H9 (cell line): Measurements from ENCODE around the gene ERVH48-1. TPM values are rescaled to one million over a fixed set of nuclear protein-coding genes. Genes with fewer than 3 reads are reported as not detected.
A peak's percentile ranks its signal among the peaks of the same experiment; 100 is the strongest.

Experiments
- DNase-seq: peaks from one replicate; pipeline ENCODE4 v3.0.0-alpha.2; 2017
- H2AFZ ChIP-seq: one replicate; pipeline ENCODE4 v1.6.1; 2013; ENCODE audit warnings: mild to moderate bottlenecking, low read length, control low read depth, moderate library complexity
- H2AK5ac ChIP-seq: 2 replicates; pipeline ENCODE4 v1.6.1; 2013; ENCODE audit warnings: low read length, control low read depth, mixed read lengths; ENCODE audit not compliant: insufficient read length
- H2BK120ac ChIP-seq: one replicate; pipeline ENCODE4 v1.6.1; 2013; ENCODE audit warnings: low read depth, mild to moderate bottlenecking, low read length, control low read depth, inconsistent platforms; ENCODE audit not compliant: poor library complexity, severe bottlenecking
- H2BK12ac ChIP-seq: 2 replicates; pipeline ENCODE4 v1.6.1; 2013; ENCODE audit warnings: low read length, control low read depth, mixed read lengths, low read depth; ENCODE audit not compliant: insufficient read length
- H2BK15ac ChIP-seq: 2 replicates; pipeline ENCODE4 v1.6.1; 2013; ENCODE audit warnings: low read depth, low read length, control low read depth
- H2BK20ac ChIP-seq: one replicate; pipeline ENCODE4 v1.6.1; 2013; ENCODE audit warnings: low read depth, mild to moderate bottlenecking, low read length, control low read depth, inconsistent platforms; ENCODE audit not compliant: poor library complexity, severe bottlenecking
- H2BK5ac ChIP-seq: 2 replicates; pipeline ENCODE4 v1.6.1; 2013; ENCODE audit warnings: low read length, control low read depth, mixed read lengths; ENCODE audit not compliant: insufficient read length
- H3K14ac ChIP-seq: 2 replicates; pipeline ENCODE4 v1.6.1; 2013; ENCODE audit warnings: low read length, control low read depth; ENCODE audit not compliant: insufficient read depth
- H3K18ac ChIP-seq: 2 replicates; pipeline ENCODE4 v1.6.1; 2013; ENCODE audit warnings: low read depth, mild to moderate bottlenecking, mixed read lengths, low read length, control low read depth; ENCODE audit not compliant: insufficient read length
- H3K23ac ChIP-seq: 2 replicates; pipeline ENCODE4 v1.6.1; 2013; ENCODE audit warnings: low read length, control low read depth, mixed read lengths, low read depth; ENCODE audit not compliant: insufficient read length
- H3K23me2 ChIP-seq: 2 replicates; pipeline ENCODE4 v1.6.1; 2013; ENCODE audit warnings: low read depth, mild to moderate bottlenecking, mixed read lengths, low read length, control low read depth; ENCODE audit not compliant: insufficient read length, poor library complexity, severe bottlenecking
- H3K27ac ChIP-seq: 2 replicates; pipeline ENCODE4 v1.5.1; 2013; ENCODE audit warnings: low read length, control low read depth, mixed read lengths, low read depth; ENCODE audit not compliant: insufficient read length
- H3K27me3 ChIP-seq: 2 replicates; pipeline ENCODE4 v1.6.1; 2013; ENCODE audit warnings: low read length, control low read depth, inconsistent platforms; ENCODE audit not compliant: insufficient read depth
- H3K4ac ChIP-seq: 2 replicates; pipeline ENCODE4 v1.6.1; 2013; ENCODE audit warnings: low read depth, mild to moderate bottlenecking, control low read depth, inconsistent platforms, low read length, moderate library complexity
- H3K4me1 ChIP-seq: 2 replicates; pipeline ENCODE4 v1.6.1; 2013; ENCODE audit warnings: low read length, control low read depth, inconsistent platforms; ENCODE audit not compliant: insufficient read depth
- H3K4me2 ChIP-seq: 2 replicates; pipeline ENCODE4 v1.6.1; 2013; ENCODE audit warnings: low read length, control low read depth, mixed read lengths; ENCODE audit not compliant: insufficient read length, insufficient read depth
- H3K56ac ChIP-seq: 2 replicates; pipeline ENCODE4 v1.6.1; 2013; ENCODE audit warnings: low read depth, mild to moderate bottlenecking, mixed read lengths, low read length, control low read depth; ENCODE audit not compliant: insufficient read length
- H3K79me1 ChIP-seq: 2 replicates; pipeline ENCODE4 v1.6.1; 2013; ENCODE audit warnings: low read depth, mild to moderate bottlenecking, moderate library complexity, low read length, control low read depth, inconsistent platforms; ENCODE audit not compliant: insufficient read depth, poor library complexity, severe bottlenecking
- H3K79me2 ChIP-seq: 2 replicates; pipeline ENCODE4 v1.6.1; 2013; ENCODE audit warnings: low read length, control low read depth, inconsistent platforms; ENCODE audit not compliant: insufficient read depth
- H3K9ac ChIP-seq: 2 replicates; pipeline ENCODE4 v1.6.1; 2013; ENCODE audit warnings: low read length, control low read depth, mixed read lengths; ENCODE audit not compliant: insufficient read length; ENCODE audit errors: extremely low read depth
- H3K9me3 ChIP-seq: one replicate; pipeline ENCODE4 v1.6.1; 2013; ENCODE audit warnings: low read depth, low read length, inconsistent platforms; ENCODE audit not compliant: control insufficient read depth
- H3T11ph ChIP-seq: one replicate; pipeline ENCODE4 v1.6.1; 2013; ENCODE audit warnings: mild to moderate bottlenecking, low read length, control low read depth, inconsistent platforms
- H4K20me1 ChIP-seq: one replicate; pipeline ENCODE4 v1.6.1; 2013; ENCODE audit not compliant: control insufficient read depth, insufficient read length, insufficient read depth
- H4K5ac ChIP-seq: 2 replicates; pipeline ENCODE4 v1.6.1; 2013; ENCODE audit warnings: low read depth, mild to moderate bottlenecking, mixed read lengths, low read length, control low read depth; ENCODE audit not compliant: insufficient read length
- H4K8ac ChIP-seq: replicated peaks from 2 replicates; pipeline ENCODE4 v1.6.1; 2013; ENCODE audit warnings: low read length, control low read depth, mixed read lengths, low read depth; ENCODE audit not compliant: insufficient read length
- H4K91ac ChIP-seq: 2 replicates; pipeline ENCODE4 v1.6.1; 2013; ENCODE audit warnings: low read depth, mild to moderate bottlenecking, moderate library complexity, mixed read lengths, low read length, control low read depth; ENCODE audit not compliant: insufficient read length
- H3K27ac Mint-ChIP-seq, 3 experiments: 2 replicates in 2 of 3; 3 replicates in 1 of 3; pipeline ENCODE4 v1.8.0; 2020 to 2021; ENCODE audit warnings: mixed read lengths in 3 of 3, mild to moderate bottlenecking in 1 of 3, moderate library complexity in 1 of 3
- H3K27me3 Mint-ChIP-seq: 2 replicates; pipeline ENCODE4 v1.8.0; 2021; ENCODE audit warnings: low read depth, mild to moderate bottlenecking, moderate library complexity, mixed read lengths
- H3K36me3 Mint-ChIP-seq, 3 experiments: 2 replicates in 2 of 3; 3 replicates in 1 of 3; pipeline ENCODE4 v1.8.0; 2020 to 2021; ENCODE audit warnings: low read depth in 3 of 3, mixed read lengths in 3 of 3; ENCODE audit not compliant: insufficient read depth in 1 of 3
- H3K4me1 Mint-ChIP-seq, 2 experiments: 2 replicates each; pipeline ENCODE4 v1.8.0; 2020; ENCODE audit warnings: mixed read lengths in 2 of 2
- H3K4me3 Mint-ChIP-seq, 2 experiments: 2 replicates in 1 of 2; 3 replicates in 1 of 2; pipeline ENCODE4 v1.8.0; 2020 to 2021; ENCODE audit warnings: mild to moderate bottlenecking in 2 of 2, mixed read lengths in 2 of 2, moderate library complexity in 1 of 2
- H3K9me3 Mint-ChIP-seq, 2 experiments: 2 replicates in 1 of 2; 3 replicates in 1 of 2; pipeline ENCODE4 v1.8.0; 2020; ENCODE audit warnings: mild to moderate bottlenecking in 2 of 2, mixed read lengths in 2 of 2, moderate library complexity in 1 of 2
- WGBS: extraction: QIAGEN DNeasy Blood & Tissue Kit; methylation state at CpG from one replicate; pipeline ENCODE4 v1.1.7; 2013; ENCODE audit warnings: missing lambda C conversion rate, low lambda C conversion rate, mixed read lengths; ENCODE audit not compliant: insufficient read length; ENCODE audit errors: extremely low coverage; 5-methylcytosine and 5-hydroxymethylcytosine counted together
- total RNA-seq: library from RNA; stranded (reverse); gene quantifications from 2 replicates; pipeline ENCODE4 v1.2.1, GENCODE V29; 2021
- TF ChIP-seq, protein P1 (sequence below): fragments of 200-600 bp; sonication (generic); conservative IDR thresholded peaks from 3 replicates; pipeline ENCODE4 v1.8.0; 2021; ENCODE audit warnings: antibody characterized with exemption, mild to moderate bottlenecking

ERVH48-1 gene
- total RNA-seq, 1 experiment from 2014 or later = 234 TPM

DNA sequence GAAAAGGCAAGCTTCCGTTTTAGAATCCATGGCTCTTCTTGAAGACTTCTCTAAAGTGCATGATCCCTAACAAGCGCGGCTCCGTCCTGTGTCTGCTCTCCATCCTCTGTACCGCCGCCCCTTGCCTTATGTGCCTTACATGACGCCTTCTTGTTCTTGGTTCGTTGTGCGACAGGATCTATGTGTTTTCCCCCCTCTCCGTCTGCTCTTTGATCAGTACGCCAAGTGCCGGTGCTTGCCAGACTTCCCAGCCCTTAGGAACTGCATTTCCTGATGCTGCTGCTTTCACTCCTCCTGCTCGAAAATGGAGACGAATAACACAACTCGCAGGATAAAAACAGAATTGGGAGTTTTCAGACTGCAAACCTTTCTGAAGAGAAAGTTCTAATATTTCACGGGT, 19.2 kb downstream of the ERVH48-1 start:
- H4K91ac ChIP-seq = no peak overlapping the region
- no peak overlapping the region for H4K5ac ChIP-seq
- no peak overlapping the region for H2BK120ac ChIP-seq
- no peak overlapping the region for H3K56ac ChIP-seq
- H3K23ac ChIP-seq = no peak overlapping the region
- no peak for DNase-seq
- H4K20me1 ChIP-seq = no peaks in the 10 kb centered on the region
- Mint-ChIP-seq H3K4me1 (no peaks in the 10 kb centered on the region), H3K27ac (peak overlapping the region in 1 of 3 experiments; percentile 59; a peak in 1 of 7 replicates), H3K27me3 (no peaks in the 10 kb centered on the region), H3K9me3 (peaks cover 9 to 13% of the 10 kb centered on the region in 2 experiments), H3K36me3 (peaks cover 56 to 93% (median 63%) of the 10 kb centered on the region in 3 experiments), H3K4me3 (no peak overlapping the region)
- no peak overlapping the region for H3K14ac ChIP-seq
- H3K4me1 ChIP-seq = no peaks in the 10 kb centered on the region
- no peak overlapping the region for H3K4ac ChIP-seq
- H2AFZ ChIP-seq = no peak overlapping the region
- no peaks in the 10 kb centered on the region for H3K23me2 ChIP-seq
- no peak overlapping the region for H3K9ac ChIP-seq
- no peak overlapping the region for H4K8ac ChIP-seq
- H3K4me2 ChIP-seq = no peak overlapping the region
- no peak overlapping the region for H2BK15ac ChIP-seq
- no peak overlapping the region for H3K18ac ChIP-seq
- no peaks in the 10 kb centered on the region for H3K79me2 ChIP-seq
- H3K9me3 ChIP-seq = peaks cover 5% of the 10 kb centered on the region
- no peak overlapping the region for H2AK5ac ChIP-seq
- H2BK12ac ChIP-seq = no peak overlapping the region
- H3T11ph ChIP-seq = no peak overlapping the region
- H3K79me1 ChIP-seq = no peaks in the 10 kb centered on the region
- H2BK20ac ChIP-seq = no peak overlapping the region
- H3K27me3 ChIP-seq = no peaks in the 10 kb centered on the region
- WGBS = no CpG with 5 or more reads among the region's 16 CpGs
- TF ChIP-seq, protein P1, sequence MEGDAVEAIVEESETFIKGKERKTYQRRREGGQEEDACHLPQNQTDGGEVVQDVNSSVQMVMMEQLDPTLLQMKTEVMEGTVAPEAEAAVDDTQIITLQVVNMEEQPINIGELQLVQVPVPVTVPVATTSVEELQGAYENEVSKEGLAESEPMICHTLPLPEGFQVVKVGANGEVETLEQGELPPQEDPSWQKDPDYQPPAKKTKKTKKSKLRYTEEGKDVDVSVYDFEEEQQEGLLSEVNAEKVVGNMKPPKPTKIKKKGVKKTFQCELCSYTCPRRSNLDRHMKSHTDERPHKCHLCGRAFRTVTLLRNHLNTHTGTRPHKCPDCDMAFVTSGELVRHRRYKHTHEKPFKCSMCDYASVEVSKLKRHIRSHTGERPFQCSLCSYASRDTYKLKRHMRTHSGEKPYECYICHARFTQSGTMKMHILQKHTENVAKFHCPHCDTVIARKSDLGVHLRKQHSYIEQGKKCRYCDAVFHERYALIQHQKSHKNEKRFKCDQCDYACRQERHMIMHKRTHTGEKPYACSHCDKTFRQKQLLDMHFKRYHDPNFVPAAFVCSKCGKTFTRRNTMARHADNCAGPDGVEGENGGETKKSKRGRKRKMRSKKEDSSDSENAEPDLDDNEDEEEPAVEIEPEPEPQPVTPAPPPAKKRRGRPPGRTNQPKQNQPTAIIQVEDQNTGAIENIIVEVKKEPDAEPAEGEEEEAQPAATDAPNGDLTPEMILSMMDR = no peak
- H2BK5ac ChIP-seq = no peak overlapping the region
- no peak overlapping the region for H3K27ac ChIP-seq
